C4-2B (cell line): ENCODE measurements around the gene GALNT8.

Experiments
- H3K27ac ChIP-seq: fragments of 450-650 bp; 2 replicates; pipeline ENCODE4 v1.5.1; 2017
- ZFX ChIP-seq: fragments of 450-650 bp; IDR thresholded peaks from 2 replicates; pipeline ENCODE4 v1.6.1; 2017
- TF ChIP-seq, protein P1 (sequence below): fragments of 450-650 bp; conservative IDR thresholded peaks from 2 replicates; pipeline ENCODE4 v1.5.1; 2017; ENCODE audit warnings: mild to moderate bottlenecking

Gene GALNT8

GRCh38 chr12:4819654-4820053, 99.5 kb downstream of the GALNT8 start:
- no peak for TF ChIP-seq ZFX
- TF ChIP-seq, protein P1, sequence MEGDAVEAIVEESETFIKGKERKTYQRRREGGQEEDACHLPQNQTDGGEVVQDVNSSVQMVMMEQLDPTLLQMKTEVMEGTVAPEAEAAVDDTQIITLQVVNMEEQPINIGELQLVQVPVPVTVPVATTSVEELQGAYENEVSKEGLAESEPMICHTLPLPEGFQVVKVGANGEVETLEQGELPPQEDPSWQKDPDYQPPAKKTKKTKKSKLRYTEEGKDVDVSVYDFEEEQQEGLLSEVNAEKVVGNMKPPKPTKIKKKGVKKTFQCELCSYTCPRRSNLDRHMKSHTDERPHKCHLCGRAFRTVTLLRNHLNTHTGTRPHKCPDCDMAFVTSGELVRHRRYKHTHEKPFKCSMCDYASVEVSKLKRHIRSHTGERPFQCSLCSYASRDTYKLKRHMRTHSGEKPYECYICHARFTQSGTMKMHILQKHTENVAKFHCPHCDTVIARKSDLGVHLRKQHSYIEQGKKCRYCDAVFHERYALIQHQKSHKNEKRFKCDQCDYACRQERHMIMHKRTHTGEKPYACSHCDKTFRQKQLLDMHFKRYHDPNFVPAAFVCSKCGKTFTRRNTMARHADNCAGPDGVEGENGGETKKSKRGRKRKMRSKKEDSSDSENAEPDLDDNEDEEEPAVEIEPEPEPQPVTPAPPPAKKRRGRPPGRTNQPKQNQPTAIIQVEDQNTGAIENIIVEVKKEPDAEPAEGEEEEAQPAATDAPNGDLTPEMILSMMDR = no peak
- no peak overlapping the region for H3K27ac ChIP-seq

- no peak overlapping the region for H3K27ac ChIP-seq
- no peak for TF ChIP-seq ZFX
- TF ChIP-seq, protein P1 = no peak
Measured at GRCh38 chr12:4820971-4821370, 100.8 kb downstream of the GALNT8 start.
